GM12891 (cell line): Measurements from ENCODE around the gene AMDHD2.

Source experiments
- POLR2A ChIP-seq: IDR thresholded peaks from 2 replicates; pipeline ENCODE4 v1.6.1; 2011; ENCODE audit warnings: low read depth, low read length, control low read depth
- POLR2AphosphoS5 ChIP-seq: IDR thresholded peaks from 2 replicates; pipeline ENCODE4 v1.6.1; 2011; ENCODE audit warnings: low read depth, low read length, control low read depth
- TAF1 ChIP-seq: IDR thresholded peaks from 2 replicates; pipeline ENCODE4 v1.6.1; 2011; ENCODE audit warnings: low read depth, low read length, control low read depth

DNA sequence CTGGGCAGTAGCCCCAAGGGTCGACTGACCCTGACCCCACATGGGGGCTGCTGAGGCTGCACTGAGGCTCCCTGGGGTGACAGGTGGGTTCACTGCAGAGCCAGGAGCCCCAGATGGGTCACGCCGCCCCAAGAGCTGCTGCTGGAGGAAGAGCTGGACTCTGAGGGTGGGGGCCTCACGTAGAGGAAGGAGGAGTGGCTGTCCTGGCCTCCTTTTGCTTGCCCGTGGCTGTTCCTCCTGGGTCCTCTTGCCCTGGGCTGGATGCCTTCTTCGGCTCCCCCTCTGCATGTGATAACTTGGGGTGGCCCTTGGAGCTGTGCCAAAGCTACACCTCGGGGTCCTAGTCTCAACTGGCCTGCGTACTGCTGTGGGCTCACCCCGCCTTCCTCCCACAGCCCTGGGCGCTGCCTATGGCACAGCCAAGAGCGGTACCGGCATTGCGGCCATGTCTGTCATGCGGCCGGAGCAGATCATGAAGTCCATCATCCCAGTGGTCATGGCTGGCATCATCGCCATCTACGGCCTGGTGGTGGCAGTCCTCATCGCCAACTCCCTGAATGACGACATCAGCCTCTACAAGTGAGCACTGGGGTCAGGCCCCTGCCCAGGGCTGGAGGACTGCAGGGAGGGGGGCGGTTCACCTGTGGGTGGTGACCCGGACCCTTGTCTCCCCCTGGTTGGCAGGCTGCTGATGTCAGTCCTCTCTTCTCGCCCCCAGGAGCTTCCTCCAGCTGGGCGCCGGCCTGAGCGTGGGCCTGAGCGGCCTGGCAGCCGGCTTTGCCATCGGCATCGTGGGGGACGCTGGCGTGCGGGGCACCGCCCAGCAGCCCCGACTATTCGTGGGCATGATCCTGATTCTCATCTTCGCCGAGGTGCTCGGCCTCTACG lies 1.1 kb upstream of the AMDHD2 start:
- TF ChIP-seq POLR2A = no peak
- no peak for TF ChIP-seq POLR2AphosphoS5
- TF ChIP-seq TAF1 = no peak
